NCI-H187 treated with DMSO at 0.1 percent for 48 hours (cell line): ENCODE results near the gene NAV2.

ENCODE experiments used
- DNase-seq: peaks from one replicate; lab custom pipeline; 2025; lab: John Stamatoyannopoulos, UW

The NAV2 gene

GRCh38 chr11:19718951-19719350 lies 6.3 kb downstream of the NAV2 start:
- no peak for DNase-seq

- no peak for DNase-seq
These were observed 7.3 kb downstream of the NAV2 start for GRCh38 chr11:19719960-19720359.

- DNase-seq, result no peak
These were observed 8.5 kb downstream of the NAV2 start for GRCh38 chr11:19721176-19721575.

GRCh38 chr11:19722702-19723101 lies 10.1 kb downstream of the NAV2 start:
- no peak for DNase-seq

GRCh38 chr11:19723572-19724342 lies 11.1 kb downstream of the NAV2 start:
- no peak for DNase-seq

GRCh38 chr11:19724765-19725164 lies 12.1 kb downstream of the NAV2 start:
- no peak for DNase-seq

GRCh38 chr11:19725379-19726079 lies 12.9 kb downstream of the NAV2 start:
- no peak for DNase-seq

GRCh38 chr11:19727246-19727645 lies 14.6 kb downstream of the NAV2 start:
- no peak for DNase-seq

- DNase-seq, result no peak
These were observed 15.8 kb downstream of the NAV2 start for GRCh38 chr11:19728436-19728835.

GRCh38 chr11:19729141-19729540 lies 16.5 kb downstream of the NAV2 start:
- no peak for DNase-seq

GRCh38 chr11:19730373-19730772 lies 17.7 kb downstream of the NAV2 start:
- no peak for DNase-seq

- DNase-seq, result no peak
These were observed 21.5 kb downstream of the NAV2 start for GRCh38 chr11:19734171-19734570.

- no peak for DNase-seq
These were observed 22.7 kb downstream of the NAV2 start for GRCh38 chr11:19735157-19735908.

- DNase-seq, result no peak
These were observed 23.4 kb downstream of the NAV2 start for GRCh38 chr11:19735909-19736498.

GRCh38 chr11:19736831-19737230 lies 24.2 kb downstream of the NAV2 start:
- no peak for DNase-seq

GRCh38 chr11:19737575-19737974 lies 24.9 kb downstream of the NAV2 start:
- no peak for DNase-seq

- DNase-seq, result no peak
These were observed 25.5 kb downstream of the NAV2 start for GRCh38 chr11:19738124-19738523.

- DNase-seq, result no peak
These were observed 27.2 kb downstream of the NAV2 start for GRCh38 chr11:19739872-19740271.

- no peak for DNase-seq
These were observed 27.9 kb downstream of the NAV2 start for GRCh38 chr11:19740586-19740985.

- DNase-seq, result peak; percentile 28
These were observed 30.1 kb downstream of the NAV2 start for GRCh38 chr11:19742588-19743292.

GRCh38 chr11:19743622-19744021 lies 31.0 kb downstream of the NAV2 start:
- DNase-seq, result no peak

- no peak for DNase-seq
These were observed 31.5 kb downstream of the NAV2 start for GRCh38 chr11:19744130-19744529.
